ENCODE data around the gene PLAC1. TPM values are rescaled to one million over a fixed set of nuclear protein-coding genes. Genes with fewer than 3 reads are reported as not detected.

PLAC1 gene
- total and polyA plus RNA-seq, 2 experiments from 2014 or later: 0.50 to 0.83 TPM

GRCh38 chrX:134566506-134566905 lies 91.8 kb downstream of the PLAC1 start:
- Mint-ChIP-seq H3K27ac (no peak overlapping the region), H3K4me3 (no peak overlapping the region), H3K4me1 (peaks cover 21% of the 10 kb centered on the region), H3K27me3 (ENCODE audit: insufficient read depth, low read depth, poor library complexity) (peaks cover 3% of the 10 kb centered on the region), H3K36me3 (ENCODE audit: low read depth) (no peaks in the 10 kb centered on the region), H3K9me3 (no peaks in the 10 kb centered on the region)
- Histone ChIP-seq H4K20me1 (replicated peaks; ENCODE audit: insufficient read depth) (no peaks in the 10 kb centered on the region), H3K27ac (ENCODE audit: low read depth) (no peak overlapping the region), H3K27me3 (ENCODE audit: insufficient read depth) (no peaks in the 10 kb centered on the region), H3K36me3 (ENCODE audit: insufficient read depth) (no peaks in the 10 kb centered on the region), H3K4me2 (no peak overlapping the region), H3K4me3 (no peak overlapping the region), H3K79me2 (replicated peaks; ENCODE audit: insufficient read depth) (no peaks in the 10 kb centered on the region), H2AFZ (no peak overlapping the region), H3F3A (replicated peaks; ENCODE audit: low read depth) (no peaks in the 10 kb centered on the region), H3K9me2 (ENCODE audit: insufficient read depth) (no peaks in the 10 kb centered on the region), H3K4me1 (ENCODE audit: insufficient read depth) (peaks cover 16% of the 10 kb centered on the region)
- no peak for TF ChIP-seq ETS1 (IDR thresholded peaks at IDR 0.05)
- no peak for TF ChIP-seq ZNF114 (CRISPR knock-in tag; IDR thresholded peaks at IDR 0.05)
- no peak for TF ChIP-seq EZH2phosphoT487 (IDR thresholded peaks at IDR 0.05; ENCODE audit: unreplicated experiment)
- no peak for TF ChIP-seq CTCF (conservative IDR thresholded peaks at IDR 0.05; ENCODE audit: low read depth in 2 of 2)
- TF ChIP-seq POLR2AphosphoS5 (IDR thresholded peaks at IDR 0.05; ENCODE audit: low read depth): no peak
- no peak for TF ChIP-seq CREB1 (CRISPR knock-in tag; IDR thresholded peaks at IDR 0.05; ENCODE audit: low read depth)
- TF ChIP-seq STAT1 (IDR thresholded peaks at IDR 0.05; ENCODE audit: unreplicated experiment): no peak
- TF ChIP-seq JUNB (IDR thresholded peaks at IDR 0.05; ENCODE audit: unreplicated experiment): no peak
- TF ChIP-seq ZNF331 (CRISPR knock-in tag; IDR thresholded peaks at IDR 0.05; ENCODE audit: low read depth): no peak
- no peak for TF ChIP-seq ZNF462 (CRISPR knock-in tag; IDR thresholded peaks at IDR 0.05)
- TF ChIP-seq REST (IDR thresholded peaks at IDR 0.05; ENCODE audit: unreplicated experiment): no peak
- ATAC-seq: no peak
- no peak for DNase-seq (ENCODE audit: low spot score)
